ENCODE data around the gene BRD1.

DNA sequence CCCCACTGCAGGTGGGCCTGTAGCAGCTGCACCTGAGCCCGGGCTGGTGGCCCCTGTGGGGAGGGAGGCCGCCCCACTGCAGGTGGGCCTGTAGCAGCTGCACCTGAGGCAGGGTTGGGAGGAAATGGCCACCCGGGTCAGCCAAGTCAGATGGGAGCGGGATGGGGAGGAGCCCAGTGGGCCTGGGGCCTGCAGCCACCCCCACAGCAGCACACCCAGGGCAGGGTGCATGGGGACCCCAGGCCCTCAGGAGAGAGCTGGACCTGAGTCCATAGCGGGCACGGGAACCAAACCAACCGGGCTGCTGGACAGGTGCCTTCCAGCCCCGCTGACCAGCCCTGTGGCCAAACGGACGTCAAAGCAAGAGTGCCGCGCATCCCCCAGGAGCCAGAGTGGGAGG lies 61.7 kb downstream of the BRD1 start:
- TF ChIP-seq POLR2A (IDR thresholded peaks at IDR 0.05; ENCODE audit: low read depth, low read length): no peak
- no peak for TF ChIP-seq POLR2AphosphoS5 (IDR thresholded peaks at IDR 0.05; ENCODE audit: low read depth, low read length)
- TF ChIP-seq TAF1 (IDR thresholded peaks at IDR 0.05; ENCODE audit: low read depth, low read length): no peak
- TF ChIP-seq PAX5 (IDR thresholded peaks at IDR 0.05; ENCODE audit: insufficient read depth, low read length, severe bottlenecking): no peak
- TF ChIP-seq POU2F2 (IDR thresholded peaks at IDR 0.05; ENCODE audit: low read depth, low read length): no peak
